ENCODE results near the gene RMI2.

RMI2 gene

DNA sequence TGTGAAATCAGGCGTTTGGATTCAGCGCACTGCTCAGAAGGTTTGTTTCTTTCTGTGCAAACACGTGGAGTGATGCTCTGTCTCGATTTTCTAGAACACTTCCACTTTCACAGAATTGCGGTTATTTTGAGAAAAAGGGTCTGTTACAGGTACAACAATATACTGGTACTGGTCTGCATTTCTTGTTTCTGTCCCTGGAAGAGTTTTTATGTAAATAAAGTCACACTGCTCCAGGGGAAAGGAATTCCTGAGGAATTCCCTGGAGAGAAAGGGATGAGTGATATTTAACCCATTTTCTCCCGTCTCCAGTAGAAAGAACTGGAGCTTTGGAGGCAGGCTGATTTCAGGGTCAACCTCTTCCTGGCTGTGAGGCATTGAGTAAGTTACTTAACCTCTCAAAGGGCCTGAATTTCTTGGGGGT, 16.2 kb upstream of the RMI2 start:
- no peak for DNase-seq (ENCODE audit: low spot score)

DNA sequence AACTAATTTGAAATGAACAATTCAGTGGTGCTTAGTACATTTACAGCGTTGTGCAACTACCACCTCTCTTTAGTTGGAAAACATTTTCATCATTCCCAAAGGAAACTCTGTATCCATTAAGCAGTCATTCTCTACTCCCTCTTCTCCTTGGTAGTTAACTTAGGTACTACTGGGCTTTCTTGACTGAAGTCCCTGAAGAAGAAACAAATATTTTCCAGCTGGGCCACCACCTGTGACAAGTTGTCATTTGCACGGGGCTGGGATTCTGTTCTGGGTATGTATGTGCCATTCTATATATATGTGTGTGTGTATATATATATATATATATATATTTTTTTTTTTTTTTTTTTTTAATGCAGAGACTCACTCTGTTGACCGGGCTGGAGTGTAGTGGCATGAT, 15.4 kb upstream of the RMI2 start:
- no peak for DNase-seq (ENCODE audit: low spot score)

DNA sequence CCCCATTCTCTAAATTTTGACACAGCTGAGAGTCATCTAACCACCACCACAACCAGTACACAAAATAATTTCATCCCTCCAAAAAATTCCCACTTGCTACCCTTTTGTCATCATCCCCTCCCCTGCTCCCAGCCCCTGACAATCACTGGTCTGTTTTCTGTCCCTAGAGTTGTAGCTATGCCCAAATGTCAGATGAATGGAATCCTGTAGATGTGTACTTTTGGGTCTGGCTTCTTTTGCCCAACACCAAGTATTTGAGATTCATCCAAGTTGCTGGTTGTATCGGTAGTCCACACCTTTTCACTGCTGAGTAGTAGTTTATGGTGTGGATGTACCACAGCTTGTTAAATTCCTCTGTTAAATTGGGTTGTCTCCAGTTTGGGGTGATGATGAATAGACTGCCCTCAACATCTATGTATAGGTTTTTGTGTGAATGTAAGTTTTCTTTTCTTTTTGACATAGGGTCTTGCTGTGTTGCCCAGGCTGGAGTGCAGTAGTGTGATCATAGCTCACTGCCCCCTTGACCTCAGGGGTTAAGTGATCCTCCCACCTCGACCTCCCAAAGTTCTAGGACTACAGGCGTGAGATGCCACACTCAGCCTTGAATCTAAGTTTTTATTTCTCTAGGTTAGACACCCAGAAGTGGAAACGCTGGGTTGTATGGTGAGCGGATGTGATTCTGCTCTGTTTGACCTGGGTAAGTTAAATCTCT, 14.6 kb upstream of the RMI2 start:
- DNase-seq (ENCODE audit: low spot score) = no peak

DNA sequence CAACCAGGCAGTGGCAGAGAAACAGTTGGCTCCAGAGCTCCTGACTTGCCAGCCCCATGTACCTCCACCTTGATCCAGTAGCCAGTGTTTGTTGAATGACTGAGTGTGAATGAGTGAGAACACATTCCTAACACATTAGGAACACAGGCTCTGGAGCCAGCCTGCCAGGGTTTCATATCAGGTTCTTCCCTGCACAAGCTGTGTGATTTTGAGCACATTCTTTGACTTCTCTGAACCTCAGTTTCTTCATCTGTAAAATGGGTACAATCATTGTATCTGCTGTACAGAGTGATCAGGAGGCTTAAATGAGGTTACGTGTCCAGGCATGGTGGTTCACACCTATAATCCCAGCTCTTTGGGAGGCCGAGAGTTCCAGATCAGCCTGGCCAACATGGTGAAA, 13.3 kb upstream of the RMI2 start:
- no peak for DNase-seq (ENCODE audit: low spot score)

DNA sequence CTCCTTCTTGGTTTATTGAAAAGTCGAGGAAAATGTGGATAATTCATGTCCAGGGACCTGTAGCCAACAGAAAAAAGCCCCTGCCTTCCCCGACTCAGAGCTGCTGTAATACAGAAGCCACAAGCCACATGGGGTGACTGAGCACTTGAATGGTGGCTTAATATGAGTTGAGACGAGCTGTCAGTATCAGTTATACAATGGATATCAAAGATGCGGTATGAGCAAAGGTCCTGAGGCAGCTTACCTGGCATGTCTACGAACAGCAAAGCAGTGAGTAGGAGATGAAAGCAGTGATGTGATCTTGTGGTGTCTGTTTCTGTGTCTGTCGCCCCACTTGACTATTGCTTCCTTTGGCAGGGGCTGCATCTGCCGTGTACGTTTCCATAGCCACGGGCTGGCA, 12.2 kb upstream of the RMI2 start:
- no peak for DNase-seq (ENCODE audit: low spot score)

DNA sequence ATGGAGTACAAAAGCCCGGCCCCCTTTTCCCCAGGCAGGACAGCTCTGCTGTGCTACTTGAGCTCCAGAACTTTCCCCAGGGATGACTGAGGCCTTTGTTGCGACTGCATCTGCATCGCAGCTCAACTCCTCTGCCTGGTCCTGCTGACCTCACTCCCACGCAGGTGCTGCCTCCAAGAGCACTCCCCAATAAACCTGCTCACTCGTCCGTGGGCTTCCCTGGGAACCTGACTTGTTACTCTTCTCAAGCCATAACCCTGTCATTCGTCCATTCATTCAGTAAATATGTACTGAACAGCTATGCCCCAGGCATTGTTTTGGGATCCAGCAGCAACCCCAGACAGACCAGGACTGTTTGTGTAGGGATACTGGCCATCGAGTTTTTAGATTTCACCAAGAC, 11.6 kb upstream of the RMI2 start:
- DNase-seq (ENCODE audit: low spot score) = no peak

DNA sequence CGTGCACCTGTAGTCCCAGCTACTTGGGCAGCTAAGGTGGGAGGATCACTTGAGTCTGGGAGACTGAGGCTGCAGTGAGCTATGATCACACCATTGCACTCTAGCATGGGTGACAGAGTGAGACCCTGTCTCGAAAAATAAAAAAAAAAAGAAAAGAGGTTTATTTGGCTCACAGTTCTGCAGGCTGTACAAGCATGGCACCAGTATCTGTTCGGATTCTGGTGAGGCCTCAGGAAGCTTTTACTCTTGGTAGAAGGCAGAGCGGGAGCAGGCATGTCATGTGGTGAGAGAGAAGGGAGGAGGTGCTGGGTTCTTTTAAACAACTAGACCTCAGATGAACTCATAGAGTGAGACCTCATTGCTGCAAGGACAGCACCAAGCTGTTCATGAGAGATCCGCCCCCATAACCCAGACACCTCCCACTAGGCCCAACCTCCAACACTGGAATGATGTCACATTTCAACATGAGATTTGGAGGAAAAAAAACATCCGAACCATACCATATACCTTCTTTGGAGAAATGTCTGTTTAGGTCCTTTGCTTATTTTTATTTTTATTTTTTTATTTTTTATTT, 10.3 kb upstream of the RMI2 start:
- no peak for DNase-seq (ENCODE audit: low spot score)

DNA sequence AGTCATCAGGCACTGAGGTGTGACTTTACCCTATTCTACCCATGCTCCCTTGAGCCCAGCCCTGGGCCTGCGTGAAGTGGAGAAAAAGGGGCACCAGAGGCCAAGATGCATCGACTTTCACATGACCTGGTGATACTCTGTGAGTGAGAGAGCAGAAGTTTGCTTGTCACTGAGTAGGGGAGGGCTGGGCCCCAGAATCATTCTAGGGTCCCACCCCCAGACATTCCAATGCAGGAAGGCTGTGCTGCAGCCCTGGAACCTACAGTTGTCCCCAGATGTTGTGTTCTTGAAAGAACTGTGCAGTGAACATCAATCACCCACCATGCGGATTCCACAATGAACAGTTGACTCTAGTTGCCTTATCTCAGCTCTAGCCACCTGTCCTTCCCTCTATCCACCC, 6.2 kb upstream of the RMI2 start:
- no peak for DNase-seq (ENCODE audit: low spot score)

DNA sequence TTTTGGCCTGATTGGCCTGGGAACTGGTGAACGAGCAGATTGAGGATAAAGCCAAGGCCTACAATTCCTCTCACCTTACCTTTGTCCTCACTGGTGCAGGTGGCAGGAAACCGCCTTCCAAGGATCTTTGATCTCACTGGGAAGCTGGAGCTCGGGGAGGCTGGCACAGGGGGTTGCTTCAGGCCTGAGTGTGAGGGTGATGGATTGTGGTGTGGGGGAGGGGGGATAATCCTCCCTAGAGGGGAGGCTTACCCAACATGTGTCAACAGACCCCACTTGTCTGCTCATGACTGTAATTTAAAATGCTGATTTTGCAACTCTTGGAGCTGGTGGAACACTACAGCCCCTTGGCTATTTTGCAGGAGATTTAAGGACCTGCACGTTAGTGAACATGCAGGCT, 4.5 kb upstream of the RMI2 start:
- DNase-seq (ENCODE audit: low spot score) = no peak

DNA sequence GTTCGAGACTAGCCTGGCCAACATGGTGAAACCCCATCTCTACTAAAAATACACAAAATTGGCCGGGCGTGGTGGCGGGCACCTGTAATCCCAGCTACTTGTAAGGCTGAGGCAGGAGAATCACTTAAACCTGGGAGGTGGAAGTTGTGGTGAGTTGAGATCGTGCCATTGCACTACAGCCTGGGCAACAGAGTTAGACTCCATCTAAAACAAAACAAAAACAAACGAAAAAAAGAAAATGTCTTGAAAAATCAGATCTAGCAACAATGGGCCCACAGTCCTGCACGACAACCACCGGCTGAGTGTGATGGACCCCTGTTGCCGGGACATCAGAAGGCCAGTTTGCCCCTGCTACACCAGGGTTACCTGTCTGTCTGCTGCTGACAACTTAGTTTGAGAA, 3.9 kb upstream of the RMI2 start:
- DNase-seq (ENCODE audit: low spot score) = no peak

DNA sequence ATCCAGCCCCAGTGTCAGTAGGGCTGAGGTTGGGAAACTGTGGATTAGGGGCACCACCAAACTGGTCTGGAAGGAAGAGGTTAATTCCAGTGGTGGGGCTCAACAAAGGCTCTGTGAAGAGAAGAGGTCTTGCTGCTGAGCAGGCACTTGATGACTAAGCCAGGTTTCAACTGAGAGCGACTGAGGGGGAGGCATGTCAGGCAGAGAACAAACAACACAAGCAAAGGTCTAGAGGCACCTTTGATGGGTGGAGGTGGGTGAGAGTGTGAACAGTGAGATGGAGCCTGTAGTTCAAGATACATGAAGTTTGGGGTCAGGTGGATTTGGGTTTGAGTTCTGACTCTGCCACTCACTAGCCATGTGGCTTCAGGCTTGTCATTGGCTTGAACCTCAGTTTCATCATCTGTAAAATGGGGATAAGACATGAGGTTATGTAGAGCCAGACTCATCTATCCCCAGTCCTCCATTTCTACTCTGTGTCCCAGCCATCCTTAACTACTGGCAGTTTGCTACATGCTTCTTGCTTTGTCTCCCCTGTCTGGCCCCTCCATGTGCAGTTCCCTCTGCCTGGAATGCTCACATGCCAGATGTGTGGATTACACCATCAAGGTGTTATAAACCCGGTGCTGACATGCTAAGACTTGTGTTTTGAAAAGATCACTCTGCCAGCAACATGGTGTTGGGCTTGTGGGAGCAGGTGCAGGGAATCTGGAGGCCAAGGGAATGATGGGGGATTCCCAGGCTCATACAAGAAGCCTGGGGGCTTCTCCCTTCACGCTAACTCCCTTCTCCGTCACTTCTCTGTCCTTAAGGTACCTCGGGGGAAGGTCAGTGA, 3.0 kb upstream of the RMI2 start:
- DNase-seq (ENCODE audit: low spot score) = no peak

DNA sequence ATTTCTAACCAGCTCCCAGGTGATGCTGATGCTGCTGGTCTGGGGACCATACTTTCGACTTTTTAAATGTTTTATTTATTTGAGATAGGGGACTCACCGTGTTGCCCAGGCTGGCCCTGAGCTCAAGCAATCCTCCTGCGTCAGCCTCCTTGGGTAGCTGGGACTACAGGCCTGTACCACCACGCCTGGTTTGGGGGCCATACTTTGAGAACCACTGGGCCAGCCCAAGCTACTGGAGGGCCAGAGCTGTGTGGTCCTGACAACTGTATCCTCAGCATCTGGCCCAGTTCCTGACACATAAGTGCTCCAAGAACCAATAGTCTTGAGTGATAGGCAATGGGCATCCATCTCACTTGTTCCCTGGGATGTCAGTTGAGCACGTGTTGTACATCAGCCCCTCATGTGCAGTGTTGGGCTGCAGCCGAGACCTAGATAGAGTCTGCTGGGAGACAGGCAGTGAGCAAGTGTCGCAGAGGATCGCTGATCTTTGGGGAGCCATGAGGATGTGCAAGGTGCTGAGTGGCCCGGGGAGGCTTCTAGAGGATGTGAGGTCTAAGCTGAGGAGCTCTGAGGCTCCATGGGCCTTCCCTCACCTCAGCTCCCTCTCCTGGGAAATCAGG, 1.6 kb downstream of the RMI2 start:
- DNase-seq (ENCODE audit: low spot score) = no peak

DNA sequence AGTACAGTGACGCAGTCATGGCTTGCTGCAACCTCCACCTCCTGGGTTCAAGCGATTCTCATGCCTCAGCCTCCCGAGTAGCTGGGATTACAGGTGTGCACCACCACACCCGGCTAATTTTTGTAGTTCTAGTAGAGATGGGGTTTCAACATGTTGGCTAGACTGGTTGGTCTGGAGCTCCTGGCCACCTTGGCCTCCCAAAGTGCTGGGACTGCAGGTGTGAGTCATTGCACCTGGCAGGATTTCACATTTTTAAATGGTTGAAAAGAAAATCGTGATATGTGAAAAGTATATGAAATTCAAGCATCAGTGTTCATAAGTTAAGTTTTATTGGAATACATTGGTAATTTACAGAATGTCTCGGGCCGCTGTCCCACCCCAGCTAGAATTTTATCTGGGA, 2.6 kb downstream of the RMI2 start:
- no peak for DNase-seq (ENCODE audit: low spot score)

DNA sequence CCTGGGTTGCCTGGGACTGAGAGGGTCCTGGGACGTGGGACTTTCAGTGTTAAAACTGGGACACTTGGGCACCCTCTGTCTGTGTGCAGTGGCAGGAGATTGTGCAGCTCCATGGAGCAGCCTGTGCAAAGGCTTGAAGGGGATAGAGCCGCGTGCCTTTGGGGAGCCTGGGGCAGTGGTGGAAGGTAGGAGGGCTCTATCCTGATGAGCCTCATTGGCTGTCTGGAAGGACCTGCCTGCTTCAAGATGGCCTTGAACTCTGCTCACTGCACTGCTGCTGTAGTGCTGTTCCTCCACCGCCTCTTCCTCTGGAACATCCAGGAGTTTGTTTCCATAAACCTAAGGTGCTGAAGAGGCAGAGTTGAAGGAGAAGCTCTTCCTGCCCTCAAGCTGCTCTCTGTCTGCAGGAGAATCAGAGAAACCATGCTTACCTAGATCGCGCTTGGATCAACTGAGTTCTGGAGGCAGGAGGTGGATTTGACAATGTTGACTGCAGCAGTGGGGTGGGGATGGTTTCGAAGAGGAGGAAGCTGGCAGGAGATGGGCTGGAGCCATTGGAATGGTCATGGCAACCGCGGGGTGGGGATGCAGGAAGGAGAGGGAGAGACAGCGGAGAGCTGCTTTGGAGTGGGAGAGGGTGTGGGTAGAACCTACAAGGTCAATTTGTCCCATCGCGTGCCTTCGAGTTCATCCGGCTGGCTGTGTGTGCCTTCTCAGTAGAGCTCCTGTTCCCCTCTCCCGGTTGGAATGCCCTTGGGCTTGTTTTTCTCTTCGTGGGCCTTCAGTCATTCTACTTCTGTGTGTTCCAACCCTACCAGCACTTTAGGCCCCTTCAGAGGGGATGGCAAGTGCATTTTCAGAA, 3.7 kb downstream of the RMI2 start:
- DNase-seq (ENCODE audit: low spot score) = no peak

DNA sequence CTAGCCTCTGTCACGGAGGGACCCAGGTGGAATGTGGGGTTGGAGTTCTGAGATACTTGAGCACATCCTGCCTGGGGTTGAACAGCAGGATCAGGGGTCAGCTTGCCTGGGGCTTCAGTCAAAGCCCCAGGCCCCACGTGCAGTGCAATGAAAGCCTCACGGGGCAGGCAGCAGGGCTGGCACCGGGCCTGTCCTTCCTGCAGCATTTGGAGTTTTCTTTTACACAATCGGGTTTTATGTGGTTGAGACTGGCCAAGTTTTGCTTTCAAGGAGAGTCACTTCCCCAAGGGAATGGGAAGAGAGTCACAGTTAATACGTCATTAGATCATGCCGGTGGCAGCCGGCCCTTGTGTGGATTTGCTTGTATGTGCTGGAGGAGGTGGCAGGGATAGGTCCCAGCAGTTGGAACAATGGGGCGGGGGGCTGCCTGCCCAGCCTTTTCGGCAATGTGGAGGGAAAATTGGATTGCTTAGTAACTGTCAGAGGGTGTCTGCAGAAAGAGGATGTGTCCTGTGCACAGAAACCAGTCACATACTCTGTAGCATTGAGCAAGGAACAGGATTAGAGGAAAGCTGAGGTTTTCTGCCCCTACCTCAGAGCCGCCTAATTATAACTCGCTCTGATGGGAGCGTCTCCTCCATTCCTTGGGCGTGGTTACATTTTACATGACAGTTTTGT, 4.5 kb downstream of the RMI2 start:
- DNase-seq (ENCODE audit: low spot score) = no peak

DNA sequence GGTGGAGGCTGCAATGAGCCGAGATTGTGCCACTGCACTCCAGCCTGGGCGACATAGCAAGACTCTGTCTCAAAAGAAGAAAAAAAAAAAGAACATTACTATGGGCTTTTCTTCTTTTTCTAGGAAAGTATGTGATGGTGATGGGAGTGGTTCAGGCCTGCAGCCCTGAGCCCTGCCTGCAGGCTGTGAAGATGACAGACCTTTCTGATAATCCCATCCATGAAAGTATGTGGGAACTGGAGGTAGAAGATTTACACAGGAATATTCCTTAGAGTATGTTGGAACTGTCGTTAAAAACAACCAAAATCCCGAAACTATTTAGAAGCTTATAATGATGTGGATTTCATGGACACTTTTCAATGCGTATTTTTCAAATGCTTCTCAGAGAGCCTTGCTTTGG, 5.3 kb downstream of the RMI2 start:
- no peak for DNase-seq (ENCODE audit: low spot score)

DNA sequence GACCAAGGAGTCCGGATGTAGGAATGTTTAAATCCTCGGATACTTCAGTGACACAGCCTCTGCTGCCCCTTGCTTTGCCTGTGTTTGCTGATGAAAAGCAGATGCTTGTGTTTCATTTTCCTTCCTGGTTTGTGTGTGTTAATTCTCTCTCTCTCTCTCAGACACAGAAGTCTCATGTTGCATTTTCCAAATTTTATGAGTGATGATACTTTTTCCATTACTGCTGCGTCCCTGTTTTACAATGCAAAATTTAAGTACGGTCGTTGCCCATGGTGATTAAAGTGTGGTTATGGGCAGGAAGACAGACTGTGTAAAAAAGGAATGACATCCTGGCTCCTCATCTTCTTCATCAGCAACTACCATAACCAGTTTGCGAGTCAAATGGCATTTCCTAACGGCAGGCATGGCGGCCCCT, 5.7 kb downstream of the RMI2 start:
- no peak for DNase-seq (ENCODE audit: low spot score)

DNA sequence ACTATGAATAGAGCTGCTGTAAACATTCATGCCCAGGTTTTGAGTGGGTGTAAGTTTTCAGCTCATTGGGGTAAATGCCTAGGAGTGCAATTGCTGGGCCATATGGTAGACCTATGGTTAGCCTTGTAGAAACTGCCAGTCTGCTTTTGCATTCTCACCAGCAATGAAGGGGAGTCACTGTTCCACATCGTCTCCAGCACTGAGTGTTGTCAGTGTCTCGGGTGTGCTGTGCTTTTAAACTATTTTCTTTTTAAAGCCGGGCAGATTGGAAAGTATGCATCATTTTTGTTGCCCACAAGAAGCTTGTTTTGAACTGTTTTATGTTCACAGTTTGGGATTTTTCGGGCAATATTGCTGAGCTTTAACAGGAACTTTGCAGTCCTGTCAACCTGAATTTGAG, 7.9 kb downstream of the RMI2 start:
- DNase-seq (ENCODE audit: low spot score) = no peak

DNA sequence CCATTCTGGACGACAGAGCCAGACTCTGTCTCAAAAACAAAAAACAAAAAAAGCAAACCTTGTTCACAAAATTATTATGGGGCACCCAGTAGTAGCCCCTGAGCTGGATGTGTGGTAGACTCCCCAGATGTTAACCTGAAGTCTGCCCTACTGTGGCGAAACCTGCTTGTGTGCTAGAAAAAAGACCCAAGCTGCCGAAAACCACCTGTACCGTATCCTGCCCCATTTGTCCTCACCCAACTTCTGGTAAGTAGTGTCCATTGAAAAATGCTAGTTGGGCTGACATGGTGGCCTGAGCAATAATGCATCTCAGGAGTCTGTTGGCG, 9.1 kb downstream of the RMI2 start:
- no peak for DNase-seq (ENCODE audit: low spot score)

DNA sequence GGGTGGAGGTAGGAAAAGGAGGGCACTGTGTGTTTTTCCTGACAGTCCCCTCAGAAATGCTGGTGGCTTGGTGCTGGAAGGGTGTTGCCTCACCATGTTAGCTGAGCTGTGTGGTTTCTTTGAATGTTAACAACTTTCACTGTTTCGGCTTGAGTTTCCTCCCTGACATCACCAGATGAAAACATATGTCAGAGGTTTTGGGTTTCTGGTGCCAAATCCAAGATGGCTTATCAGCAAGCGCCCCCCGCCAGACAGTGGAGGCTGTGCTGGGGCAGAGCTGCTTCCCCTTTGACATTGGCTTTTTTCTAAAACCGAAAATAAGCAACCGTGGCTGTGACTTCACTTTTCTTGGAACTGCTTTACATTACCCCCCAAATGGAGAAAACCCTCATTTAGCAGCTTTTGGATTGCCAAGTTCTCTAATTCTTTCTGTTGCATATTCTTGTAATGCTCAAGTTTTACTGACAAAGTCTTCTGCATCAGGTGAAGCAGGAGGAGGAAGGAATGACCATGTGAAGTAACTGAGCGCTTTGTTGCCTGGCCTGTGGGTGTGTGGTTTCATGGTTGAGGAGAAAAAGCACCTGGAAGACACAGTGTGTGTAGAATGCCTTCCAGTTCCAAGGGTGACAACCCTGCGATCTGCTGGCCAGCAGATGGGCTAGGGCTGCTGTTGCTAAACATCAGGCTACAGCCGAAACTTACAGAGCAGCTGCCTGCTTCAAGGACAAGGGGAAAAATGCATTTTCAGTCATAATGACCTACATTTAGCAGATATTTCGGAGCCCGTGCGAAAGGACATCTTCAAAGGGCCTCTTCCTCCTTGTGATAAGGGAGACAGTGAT, 9.7 kb downstream of the RMI2 start:
- no peak for DNase-seq (ENCODE audit: low spot score)

DNA sequence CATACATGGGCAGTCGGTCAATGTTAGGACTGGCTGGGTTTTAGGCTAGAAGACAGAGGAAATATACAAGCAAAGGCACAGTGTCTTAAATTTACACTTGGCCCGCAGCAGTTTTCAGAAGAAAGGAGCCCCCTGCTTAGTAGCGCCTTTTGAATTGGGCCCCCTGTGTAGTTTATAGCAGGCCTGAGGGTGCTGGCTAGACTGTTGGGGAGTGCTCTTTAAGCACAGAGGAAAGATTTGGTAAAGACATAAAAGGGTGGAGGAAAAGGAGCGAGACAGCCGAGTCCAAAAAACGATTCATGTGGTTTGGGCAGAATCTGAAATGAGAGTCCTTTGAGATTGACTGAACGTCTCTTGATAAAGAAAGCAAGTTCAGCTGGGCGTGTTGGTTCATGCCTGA, 10.6 kb downstream of the RMI2 start:
- no peak for DNase-seq (ENCODE audit: low spot score)

All from HuH-7 (cell line).